ENCODE data around the gene AGFG1.

DNA sequence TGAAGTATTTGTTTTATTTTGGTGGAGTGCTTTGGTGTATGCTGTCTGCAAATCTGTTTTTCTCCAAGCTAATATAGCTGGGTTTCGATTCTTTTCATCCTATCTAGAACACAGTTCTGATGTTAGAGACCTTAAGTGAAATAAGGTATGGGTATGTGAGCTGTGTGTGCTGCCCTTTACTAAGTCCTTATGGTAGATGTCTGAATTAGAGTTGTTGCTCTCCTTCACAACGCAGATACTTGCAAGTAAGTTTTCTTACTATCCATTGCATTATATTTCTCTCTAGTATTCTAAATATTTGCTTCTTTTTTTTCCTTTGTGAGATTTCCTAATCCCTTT lies 38.6 kb downstream of the AGFG1 start:
- TF ChIP-seq CTCF (IDR thresholded peaks at IDR 0.05; ENCODE audit: borderline replicate concordance, extremely low read depth, low read length, poor library complexity, severe bottlenecking) = no peak
- no peak for TF ChIP-seq EZH2 (IDR thresholded peaks at IDR 0.05; ENCODE audit: borderline replicate concordance, low read depth, low read length, severe bottlenecking)
